ENCODE results near the gene ATF7.

ATF7 gene

GRCh38 chr12:53489242-53489864, 136.8 kb downstream of the ATF7 start:
- no peak overlapping the region for H3K4me2 ChIP-seq (ENCODE audit: low read length)
- no peak overlapping the region for H3K4me3 ChIP-seq (ENCODE audit: low read length)
- no peak for TF ChIP-seq CTCF (IDR thresholded peaks at IDR 0.05; ENCODE audit: low read depth, low read length, poor library complexity, severe bottlenecking)
- no peak for TF ChIP-seq EZH2phosphoT487 (IDR thresholded peaks at IDR 0.05; ENCODE audit: borderline replicate concordance, low read length)
- H3K27ac ChIP-seq (ENCODE audit: low read depth, low read length): no peak overlapping the region
- no peaks in the 10 kb centered on the region for H3K9me3 ChIP-seq (ENCODE audit: control insufficient read depth, insufficient read depth, low read length)
- no peaks in the 10 kb centered on the region for H3K9me2 ChIP-seq (replicated peaks; ENCODE audit: control insufficient read depth, low read length)
- no peaks in the 10 kb centered on the region for H3K27me3 ChIP-seq (ENCODE audit: control insufficient read depth, low read length)
- H3F3A ChIP-seq (ENCODE audit: control insufficient read depth, insufficient read depth): peaks cover 4% of the 10 kb centered on the region; the same call in 1 of the 2 replicates
- H3K4me1 ChIP-seq (ENCODE audit: control insufficient read depth, low read length): peaks cover 27% of the 10 kb centered on the region
- peaks cover 17% of the 10 kb centered on the region for H3K36me3 ChIP-seq (ENCODE audit: control insufficient read depth, low read length)
- H4K20me1 ChIP-seq (ENCODE audit: control insufficient read depth, insufficient read depth, low read depth, low read length): no peaks in the 10 kb centered on the region
- H3K79me2 ChIP-seq (ENCODE audit: control insufficient read depth, low read length): 0 out of 2 replicates have a peak, but pooled peaks cover 4% of the 10 kb centered on the region

- H3K9me2 ChIP-seq (replicated peaks; ENCODE audit: control insufficient read depth, low read length): no peaks in the 10 kb centered on the region
- H3K4me1 ChIP-seq (ENCODE audit: control insufficient read depth, low read length): peaks cover 5% of the 10 kb centered on the region
- H4K20me1 ChIP-seq (ENCODE audit: control insufficient read depth, insufficient read depth, low read depth, low read length): peaks cover 12% of the 10 kb centered on the region
- H3F3A ChIP-seq (ENCODE audit: control insufficient read depth, insufficient read depth): peaks cover 17% of the 10 kb centered on the region
- H3K4me2 ChIP-seq (ENCODE audit: low read length): no peak overlapping the region
- H3K27ac ChIP-seq (ENCODE audit: low read depth, low read length): no peak overlapping the region
- H3K4me3 ChIP-seq (ENCODE audit: low read length): no peak overlapping the region
- no peaks in the 10 kb centered on the region for H3K79me2 ChIP-seq (ENCODE audit: control insufficient read depth, low read length)
- TF ChIP-seq EZH2phosphoT487 (IDR thresholded peaks at IDR 0.05; ENCODE audit: borderline replicate concordance, low read length) (no peak), CTCF (IDR thresholded peaks at IDR 0.05; ENCODE audit: low read depth, low read length, poor library complexity, severe bottlenecking) (no peak)
- peaks cover 42% of the 10 kb centered on the region for H3K36me3 ChIP-seq (ENCODE audit: control insufficient read depth, low read length)
- no peaks in the 10 kb centered on the region for H3K27me3 ChIP-seq (ENCODE audit: control insufficient read depth, low read length)
- no peaks in the 10 kb centered on the region for H3K9me3 ChIP-seq (ENCODE audit: control insufficient read depth, insufficient read depth, low read length)
Observed at GRCh38 chr12:53486736-53487487, 139.3 kb downstream of the ATF7 start.

GRCh38 chr12:53485955-53486735, 140.0 kb downstream of the ATF7 start:
- peaks cover 24% of the 10 kb centered on the region for H3F3A ChIP-seq (ENCODE audit: control insufficient read depth, insufficient read depth)
- no peaks in the 10 kb centered on the region for H3K9me3 ChIP-seq (ENCODE audit: control insufficient read depth, insufficient read depth, low read length)
- no peak overlapping the region for H3K4me2 ChIP-seq (ENCODE audit: low read length)
- peaks cover 5% of the 10 kb centered on the region for H3K4me1 ChIP-seq (ENCODE audit: control insufficient read depth, low read length)
- no peaks in the 10 kb centered on the region for H3K9me2 ChIP-seq (replicated peaks; ENCODE audit: control insufficient read depth, low read length)
- H3K27ac ChIP-seq (ENCODE audit: low read depth, low read length): no peak overlapping the region
- H3K79me2 ChIP-seq (ENCODE audit: control insufficient read depth, low read length): no peaks in the 10 kb centered on the region
- no peak overlapping the region for H3K4me3 ChIP-seq (ENCODE audit: low read length)
- TF ChIP-seq CTCF (IDR thresholded peaks at IDR 0.05; ENCODE audit: low read depth, low read length, poor library complexity, severe bottlenecking) (no peak), EZH2phosphoT487 (IDR thresholded peaks at IDR 0.05; ENCODE audit: borderline replicate concordance, low read length) (no peak)
- H3K27me3 ChIP-seq (ENCODE audit: control insufficient read depth, low read length): no peaks in the 10 kb centered on the region
- H3K36me3 ChIP-seq (ENCODE audit: control insufficient read depth, low read length): peaks cover 48% of the 10 kb centered on the region
- peaks cover 12% of the 10 kb centered on the region for H4K20me1 ChIP-seq (ENCODE audit: control insufficient read depth, insufficient read depth, low read depth, low read length)

All from DOHH2 (cell line).